Kasumi-1 (cell line): ENCODE data around the gene CMSS1.

ENCODE experiments used
- DNase-seq, 2 experiments: peaks; one replicate each; lab custom pipeline; 2025; lab: John Stamatoyannopoulos, UW

Gene CMSS1

DNA sequence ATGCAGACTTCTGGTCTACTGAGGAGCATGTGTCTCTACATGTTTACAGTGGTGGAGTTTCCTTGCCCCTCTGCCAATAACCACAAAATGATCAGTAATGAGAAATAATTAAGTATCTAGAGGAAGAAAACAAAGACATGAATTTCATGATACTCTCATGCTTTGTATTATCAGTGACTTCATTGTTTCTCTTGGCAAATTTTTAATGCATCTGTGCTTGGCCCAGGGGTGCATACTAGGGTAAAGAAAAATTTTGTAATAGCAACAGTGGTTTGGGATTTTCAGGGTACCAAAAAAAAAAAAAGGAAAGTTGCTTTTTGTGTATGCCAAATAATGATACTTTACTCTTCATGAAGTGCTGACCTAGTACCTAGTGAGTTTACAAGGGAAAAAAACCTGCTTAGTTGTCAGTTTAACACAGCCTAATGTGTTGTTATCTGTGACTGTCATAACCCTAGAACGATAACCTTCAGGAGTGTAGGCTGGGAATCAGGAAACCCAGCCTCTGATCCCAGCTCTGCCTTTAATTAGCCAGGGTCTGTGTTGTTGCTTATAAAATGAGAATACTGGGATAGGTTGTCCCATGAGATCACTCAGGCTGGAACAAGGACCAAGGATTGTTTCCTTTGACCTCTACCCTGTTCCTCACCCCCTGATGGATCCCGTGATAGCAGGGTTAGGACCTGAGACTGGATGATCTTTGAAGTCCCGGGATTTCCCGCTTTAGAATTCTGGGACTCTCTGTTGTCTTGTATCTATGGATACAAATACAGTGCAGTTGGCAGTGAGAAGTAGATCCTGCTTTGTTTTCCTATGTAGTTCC is 117.5 kb downstream of the CMSS1 start:
- no peak for DNase-seq

DNA sequence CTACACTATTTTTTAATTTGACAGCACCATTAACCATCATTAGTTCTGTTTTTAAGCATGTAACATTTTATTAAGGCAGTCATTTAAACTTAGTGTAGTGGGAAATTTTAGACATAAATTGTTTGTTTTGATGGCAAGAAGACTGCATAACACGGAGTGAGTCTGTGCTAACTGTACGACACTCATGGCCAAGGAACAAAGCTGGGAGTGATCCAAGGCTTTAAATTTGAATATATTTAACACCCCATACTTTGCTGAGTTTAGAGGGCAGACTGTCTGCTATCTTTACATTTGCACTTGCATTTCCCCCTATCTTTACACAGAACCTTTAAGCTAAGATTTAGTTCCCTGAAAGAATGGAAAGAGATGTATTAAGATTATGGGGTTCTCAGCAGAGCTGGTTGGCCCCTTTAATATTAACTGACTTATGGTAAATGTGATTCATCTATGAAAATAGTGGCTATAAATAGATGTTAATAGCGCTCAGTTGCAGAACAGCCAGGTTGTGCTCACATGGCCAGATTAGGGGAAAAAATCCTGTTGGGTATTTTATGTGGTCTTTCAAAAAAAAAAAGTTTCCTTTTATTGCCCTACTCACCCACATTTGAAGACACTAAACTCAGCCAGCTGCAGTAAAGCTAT is 120.7 kb downstream of the CMSS1 start:
- no peak for DNase-seq

DNA sequence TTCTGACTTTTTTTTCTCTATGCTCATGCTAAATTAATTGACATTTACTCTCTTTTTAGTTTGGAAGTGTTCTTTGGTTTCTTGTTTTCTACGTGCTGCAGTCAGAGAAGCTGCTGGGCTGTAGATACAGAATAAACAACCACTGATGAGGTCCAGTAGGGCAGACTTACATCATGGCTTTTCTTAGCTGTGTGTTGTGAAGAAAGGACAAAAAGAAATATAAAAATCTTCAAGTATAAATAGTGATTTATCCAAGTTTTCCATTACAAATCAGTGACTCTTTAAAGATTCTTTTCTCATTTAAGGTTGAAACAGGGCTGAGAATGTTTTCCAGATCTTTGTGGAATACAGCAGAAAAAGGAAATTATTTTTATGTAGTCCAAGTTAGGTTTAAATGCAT is 122.2 kb downstream of the CMSS1 start:
- no peak for DNase-seq

DNA sequence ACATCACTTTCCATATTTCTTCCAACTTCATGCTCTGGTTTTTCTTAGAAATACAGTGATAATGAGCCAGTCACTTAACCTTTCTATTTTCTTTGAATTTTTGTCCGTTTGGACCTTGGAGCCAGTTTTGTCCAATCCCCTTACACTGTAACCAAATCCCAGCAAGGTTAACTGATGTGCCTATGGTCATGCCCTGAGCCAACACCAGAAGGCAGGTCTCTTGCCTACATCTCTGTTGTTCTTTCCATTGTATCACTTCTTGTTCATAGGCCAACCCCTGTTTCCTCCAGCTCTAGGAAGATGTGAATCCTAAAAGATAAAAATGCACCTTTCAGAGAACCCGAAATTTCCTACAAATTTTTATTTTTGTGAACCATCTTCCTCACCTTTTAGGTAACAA is 122.7 kb downstream of the CMSS1 start:
- DNase-seq, result no peak

DNA sequence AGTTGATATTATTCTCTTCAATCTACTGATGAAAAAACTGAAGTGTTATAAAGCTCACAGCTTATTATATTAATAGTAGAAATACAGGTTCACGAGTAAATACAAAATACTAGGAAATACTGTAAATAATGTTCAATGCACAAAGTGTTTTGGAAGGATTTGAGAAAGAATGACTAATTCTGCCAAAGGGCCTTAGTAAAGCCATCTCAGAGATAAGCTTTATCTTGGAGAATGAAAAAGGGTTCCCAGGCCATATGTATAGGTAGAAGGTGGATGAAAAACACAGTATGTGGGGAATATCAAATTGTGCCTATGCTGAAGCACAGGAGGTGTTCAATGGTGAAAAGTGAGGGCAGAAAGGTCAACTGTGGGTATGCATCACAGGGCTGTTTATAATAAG is 123.5 kb downstream of the CMSS1 start:
- DNase-seq, result no peak

DNA sequence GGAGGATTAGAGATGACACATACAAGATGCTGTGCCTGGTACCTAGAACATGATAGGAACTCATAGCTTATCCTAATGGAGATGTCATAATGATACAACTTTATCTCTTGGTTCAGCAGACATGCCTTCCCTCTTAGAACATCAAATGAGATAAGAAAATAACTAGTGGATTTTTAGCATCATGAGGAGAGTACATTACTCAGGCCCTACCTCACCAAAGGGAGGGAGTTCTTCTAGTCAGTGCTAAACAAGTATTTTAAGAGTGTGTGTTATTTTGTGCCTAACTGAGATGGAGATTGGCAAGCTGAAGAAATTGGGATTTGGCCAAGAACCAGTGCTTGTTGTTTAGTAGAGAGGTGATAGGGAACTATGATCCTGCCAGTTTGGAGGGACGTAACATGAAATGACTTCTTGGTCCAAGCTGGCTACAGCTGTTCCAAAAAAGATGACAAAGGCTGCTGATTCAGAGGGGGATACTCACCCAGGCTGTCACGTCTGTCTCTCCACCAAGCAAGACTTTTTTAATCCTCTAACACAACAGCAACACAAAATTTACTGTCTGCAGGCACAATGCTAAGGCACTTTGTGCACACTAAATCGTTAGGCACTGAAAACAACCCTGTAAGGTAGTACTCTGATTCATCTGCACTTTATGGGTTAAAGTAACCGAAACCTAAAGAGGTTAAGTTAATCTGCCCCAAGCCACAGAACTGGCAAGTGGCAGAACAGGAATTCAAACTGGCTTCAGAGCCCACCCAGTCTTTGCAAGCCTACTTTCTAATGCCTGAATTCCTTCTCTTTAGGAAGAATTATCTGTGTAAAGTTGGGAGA is 126.5 kb downstream of the CMSS1 start:
- DNase-seq, result no peak

DNA sequence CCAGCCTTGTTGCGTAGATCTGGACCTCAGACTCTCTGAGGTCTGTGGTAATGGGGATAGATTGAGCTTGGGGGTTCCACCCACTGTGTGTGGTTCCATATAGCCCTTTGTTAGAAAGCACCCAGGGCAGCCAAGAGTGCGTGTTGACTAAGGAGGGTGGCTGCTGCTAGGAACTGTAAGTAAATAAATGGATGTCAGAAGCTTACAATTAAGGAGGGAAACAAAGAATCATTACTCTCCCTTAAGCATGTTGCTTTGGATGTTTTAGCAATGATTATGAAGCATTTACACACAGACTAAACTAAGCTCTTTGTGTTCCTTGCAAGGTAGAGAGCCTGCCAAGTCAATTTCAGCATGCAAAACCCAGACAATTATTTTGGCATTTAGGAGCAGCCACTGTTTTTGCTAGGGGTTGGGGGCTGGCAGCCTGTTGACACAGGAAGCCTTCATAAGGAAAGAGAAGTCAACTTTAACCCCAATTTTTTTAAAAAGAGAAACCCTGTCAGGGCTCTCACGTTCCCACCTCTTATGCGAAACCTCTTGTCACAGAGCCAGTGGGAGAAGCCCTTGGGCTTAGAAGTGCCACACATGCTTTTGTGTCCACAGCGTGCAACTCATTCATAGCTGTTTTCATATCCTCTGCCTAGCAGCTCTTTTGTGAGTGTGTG is 127.8 kb downstream of the CMSS1 start:
- DNase-seq, result no peak

DNA sequence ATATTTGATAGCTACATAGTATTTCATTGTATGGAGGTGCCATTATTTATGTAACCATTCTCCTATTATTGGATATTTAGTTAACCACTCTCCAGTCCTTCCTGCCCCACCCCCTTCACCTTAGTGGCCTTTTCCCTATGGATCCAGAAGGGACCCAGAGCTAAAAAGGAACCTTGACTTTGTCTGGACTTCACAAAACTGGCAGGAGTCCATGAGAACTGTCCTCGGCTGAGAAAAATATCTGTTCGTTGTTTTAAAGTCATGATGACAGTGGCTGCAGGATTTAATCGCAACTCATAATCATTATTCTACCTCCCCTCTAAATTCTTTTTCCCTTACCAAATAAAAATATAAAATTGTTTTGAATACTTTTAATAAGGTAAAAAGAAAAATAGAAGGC is 129.7 kb downstream of the CMSS1 start:
- DNase-seq, result no peak

DNA sequence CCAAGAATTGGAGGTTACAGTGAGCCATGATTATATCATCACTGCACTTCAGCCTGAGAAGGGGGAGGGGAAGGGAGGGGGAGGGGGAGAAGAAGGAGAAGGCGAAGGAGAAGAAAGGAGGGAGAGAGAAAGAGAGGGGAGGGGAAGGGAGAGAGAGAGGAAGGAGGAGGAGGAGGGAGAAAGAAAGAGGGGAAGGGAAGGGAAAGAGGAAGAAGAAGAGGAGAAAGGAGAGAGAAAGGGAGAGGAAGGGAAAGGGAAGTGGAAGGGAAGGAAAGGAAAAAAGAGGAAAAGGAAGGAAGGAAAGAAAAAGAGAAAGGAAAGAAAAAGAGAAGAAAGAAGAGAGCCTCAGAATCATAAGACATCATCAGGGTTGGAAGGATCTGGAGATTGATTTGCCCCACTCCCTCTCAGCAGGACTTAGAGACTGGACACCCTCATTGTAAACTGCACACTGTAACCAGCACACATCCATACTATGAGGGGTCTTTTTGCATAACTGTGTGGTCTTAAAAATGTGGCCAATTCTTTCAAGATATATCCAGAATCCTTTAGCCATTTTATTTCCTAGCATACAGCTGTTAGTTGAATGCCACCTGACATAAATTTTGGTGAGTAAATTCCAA is 130.9 kb downstream of the CMSS1 start:
- DNase-seq, result no peak

DNA sequence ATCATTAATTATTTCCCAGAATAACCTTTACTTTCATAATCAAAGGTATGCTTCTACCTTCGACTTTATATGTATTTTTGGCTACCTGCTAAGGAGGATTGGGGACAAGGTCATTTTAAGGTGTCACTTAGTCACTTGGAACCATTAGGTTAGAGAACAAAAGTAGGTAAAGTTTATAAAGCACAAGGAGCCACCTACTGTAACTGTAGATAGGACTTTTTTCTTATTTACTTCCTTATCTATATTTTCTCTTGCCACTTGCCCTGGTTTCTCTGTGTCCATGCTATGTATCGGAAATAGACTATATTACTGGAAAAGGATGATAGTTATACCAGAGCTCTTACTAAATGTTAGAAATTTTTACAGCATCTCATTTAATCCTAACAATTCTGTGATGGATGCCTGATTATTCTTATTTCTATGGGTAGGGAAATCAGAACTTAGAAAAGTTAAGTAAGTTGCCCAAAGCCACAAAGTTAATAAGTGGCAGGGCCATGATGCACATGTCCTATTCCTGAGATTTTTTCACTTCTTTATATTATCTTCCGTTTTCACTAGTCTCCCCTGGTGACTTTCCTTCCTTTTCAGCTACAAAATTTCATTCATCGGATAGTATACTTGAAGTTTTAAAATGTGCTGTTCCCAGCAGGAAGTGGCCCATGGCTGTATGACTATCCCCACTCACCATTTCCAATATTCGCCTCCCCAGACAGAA is 132.5 kb downstream of the CMSS1 start:
- DNase-seq, result no peak

DNA sequence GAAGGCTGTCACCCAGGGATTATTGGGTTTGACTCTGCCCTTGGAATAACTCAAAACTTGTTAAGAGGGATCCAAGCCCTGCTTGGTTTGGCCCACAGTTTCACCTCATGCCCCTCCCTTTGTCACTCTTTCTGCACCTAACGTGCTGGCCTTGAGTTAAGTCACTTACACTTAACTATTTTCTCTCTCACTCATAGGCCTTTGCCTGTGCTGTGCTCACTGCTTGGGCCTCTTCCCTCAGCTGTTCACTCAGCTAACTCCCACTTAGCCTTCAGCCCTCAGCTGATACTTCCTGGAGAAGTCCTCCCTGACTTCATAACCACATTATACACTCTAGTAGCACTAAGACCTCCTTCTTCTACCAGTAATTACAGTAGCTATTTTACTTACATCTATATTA is 133.3 kb downstream of the CMSS1 start:
- DNase-seq, result peak; percentile 69 to 76

DNA sequence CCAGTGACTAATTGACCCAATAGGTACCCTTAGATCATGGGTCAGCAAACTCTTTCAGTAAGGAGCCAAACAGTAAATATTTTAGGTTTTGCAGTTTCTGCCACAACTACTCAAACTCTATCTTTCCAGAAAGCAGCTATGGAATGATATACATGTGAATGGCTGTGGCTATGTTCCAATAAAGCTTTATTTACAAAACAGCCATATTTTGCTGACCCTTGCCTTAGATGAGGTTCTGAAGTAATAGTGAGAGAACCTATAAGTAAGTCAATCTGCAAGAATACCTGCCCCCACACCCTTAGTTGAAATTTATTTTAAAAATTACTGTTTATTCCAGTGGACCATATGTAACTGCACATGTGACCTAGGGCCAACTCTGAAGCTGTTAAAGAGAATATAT is 134.0 kb downstream of the CMSS1 start:
- no peak for DNase-seq

DNA sequence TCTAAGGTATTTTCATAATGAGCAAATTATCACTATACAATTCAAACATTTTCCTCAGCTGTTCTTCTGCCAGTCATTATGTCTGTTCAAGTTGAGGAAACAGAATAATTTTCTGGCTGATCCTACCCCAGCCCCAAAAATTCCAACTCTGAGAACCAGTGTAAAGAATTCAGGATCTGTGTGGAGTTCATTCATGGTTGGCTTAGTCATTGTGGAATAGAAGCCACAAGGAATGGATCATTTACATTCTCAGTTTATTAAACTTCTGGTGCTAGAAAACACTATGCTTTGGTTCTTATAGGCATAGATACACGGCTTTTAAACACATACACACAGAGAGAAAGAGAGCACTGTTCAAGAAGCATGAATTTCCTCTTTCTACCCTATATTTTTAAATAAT is 134.6 kb downstream of the CMSS1 start:
- no peak for DNase-seq

DNA sequence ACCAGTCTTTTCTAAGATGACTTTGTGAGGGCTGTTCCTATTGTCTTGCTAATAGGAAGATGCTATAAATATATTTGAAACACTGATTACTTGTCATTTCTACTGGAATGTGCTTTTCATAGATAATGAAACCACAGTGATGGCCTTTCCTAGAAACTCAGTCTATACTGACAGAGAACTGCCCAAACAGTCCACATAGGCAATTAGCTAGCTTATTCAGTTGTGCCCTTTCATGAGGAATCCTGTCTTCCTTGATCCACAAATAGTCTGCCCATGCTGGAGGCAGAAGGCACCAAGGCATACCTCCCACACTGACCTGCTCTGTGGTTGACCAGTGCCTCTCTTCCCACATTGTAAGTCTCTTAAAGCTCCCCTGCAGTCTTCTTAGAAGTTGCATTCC is 135.9 kb downstream of the CMSS1 start:
- DNase-seq, result no peak

DNA sequence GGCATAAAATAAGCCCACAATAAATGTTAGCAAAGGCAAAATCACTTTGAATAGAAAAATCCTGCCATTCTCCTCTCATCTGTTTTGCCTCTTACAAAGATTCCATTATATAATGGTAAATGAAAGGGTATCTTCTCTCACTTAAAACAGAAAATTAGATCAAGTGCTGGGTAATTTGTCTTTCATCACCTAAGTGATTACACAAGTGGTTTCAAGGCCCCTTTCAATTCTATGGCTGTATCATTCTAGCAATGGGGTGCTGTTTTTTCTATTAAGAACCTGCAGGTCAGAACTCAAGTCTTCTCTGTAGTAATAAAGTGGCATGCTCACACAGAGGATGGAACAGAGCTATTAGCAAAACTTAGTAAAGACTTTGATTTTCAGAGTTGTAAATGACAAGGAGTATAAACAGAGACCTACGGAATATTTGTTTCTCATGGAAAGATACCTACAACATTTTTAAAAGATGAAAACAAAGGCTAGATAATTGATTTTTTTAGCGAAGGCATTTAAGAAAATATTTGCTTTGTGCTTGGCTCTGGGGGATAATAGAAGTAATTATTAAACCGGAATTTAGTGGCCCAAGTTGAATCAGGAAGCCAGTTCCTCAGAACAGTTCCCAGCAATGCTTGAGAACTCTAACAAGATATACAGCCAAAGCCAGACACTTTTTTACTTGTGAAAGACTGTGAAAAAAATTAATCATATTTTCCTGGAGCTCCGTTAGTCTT is 137.4 kb downstream of the CMSS1 start:
- no peak for DNase-seq

DNA sequence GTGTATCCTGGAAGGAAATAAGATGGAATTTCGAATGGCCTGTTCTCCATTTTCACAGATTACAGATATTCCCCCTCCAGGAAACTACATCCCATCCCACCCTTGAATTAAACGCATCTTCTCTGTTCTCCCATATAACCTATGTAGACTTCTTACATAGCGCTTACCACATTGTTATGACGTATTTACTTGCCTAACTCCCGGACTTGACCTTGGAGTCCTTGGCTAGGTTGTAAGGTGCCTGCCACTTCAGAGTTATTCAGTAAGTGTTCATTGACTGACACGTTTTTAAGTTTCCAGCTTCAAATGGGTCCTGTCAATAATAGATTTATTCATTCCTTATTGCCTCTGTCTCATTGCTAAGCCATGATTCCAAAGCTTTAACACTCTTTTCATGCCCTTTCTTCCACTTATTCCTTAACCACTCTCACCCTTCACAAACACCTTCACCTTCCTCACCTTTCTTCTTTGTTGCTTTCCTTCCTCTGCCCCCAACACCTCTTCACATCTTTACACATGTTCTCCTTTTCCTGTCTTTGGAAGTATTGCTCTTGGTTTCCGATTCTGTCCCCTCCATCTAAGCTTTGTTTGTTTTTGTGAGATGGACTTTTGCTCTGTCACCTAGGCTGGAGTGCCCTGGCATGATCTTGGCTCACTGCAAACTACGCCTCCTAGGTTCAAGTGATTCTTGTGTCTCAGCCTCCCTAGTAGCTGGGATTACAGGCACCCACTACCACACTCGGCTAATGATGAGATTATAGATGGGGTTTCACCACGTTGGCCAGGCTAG is 138.3 kb downstream of the CMSS1 start:
- no peak for DNase-seq

DNA sequence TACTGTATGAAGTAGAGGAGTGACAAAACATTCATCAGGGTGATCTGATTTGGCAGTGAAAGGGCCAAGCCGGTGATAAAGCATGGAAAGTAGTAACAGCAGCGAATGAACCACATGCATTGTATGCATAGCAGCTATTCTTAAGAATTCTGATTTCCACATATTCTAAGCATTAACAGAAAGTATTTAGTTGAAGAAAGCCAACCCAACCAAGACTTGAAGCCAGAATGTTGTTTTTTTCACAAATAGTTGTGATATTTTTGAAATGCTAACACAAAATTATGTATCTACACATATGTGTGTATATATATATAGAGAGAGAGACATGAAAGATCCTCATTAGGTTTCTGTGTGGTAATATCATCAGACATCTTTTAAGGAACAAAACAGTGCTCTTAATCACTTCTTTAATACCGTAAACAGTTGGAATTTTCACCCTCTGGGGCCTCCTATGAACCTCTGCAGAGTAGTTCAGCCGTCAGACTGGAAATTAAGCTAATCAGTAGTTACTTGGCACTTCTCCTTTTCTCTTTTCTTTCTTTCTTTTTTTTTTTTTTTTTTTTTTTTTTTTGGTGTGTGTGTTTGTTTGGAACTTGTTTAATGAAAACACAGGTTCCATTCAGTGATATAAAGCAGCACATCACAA is 139.6 kb downstream of the CMSS1 start:
- no peak for DNase-seq

DNA sequence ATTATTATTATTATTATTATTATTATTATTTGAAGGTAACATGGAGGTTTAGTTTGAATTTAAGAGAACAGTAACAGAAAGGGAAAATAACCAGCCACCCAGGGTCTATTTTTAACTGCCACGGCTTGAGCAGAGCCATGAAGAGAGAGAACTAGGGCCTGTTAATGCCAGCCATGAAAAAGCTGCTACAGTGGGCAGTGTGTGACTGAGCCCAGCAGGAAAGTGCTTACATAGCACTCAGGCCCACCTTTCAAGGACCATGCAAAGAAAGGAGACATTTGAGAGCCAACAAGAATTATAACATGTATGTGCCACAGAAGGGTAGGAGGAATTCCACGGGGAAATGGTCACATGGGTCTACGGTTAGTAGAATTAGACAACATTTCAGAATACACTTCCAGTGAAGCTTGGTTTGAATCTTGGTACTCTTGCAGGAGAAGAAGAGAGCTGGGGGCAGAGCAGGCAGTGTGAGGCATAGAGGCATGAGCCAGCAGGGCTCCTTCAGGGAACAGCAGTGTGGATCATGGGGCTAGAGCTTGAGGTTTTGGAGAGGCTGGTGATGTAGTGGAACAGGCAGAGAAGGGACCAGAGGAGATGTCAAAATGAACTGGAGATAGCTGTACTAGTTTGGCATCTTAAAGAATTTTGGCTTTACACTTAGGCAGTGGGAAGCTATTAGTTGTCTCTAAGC is 140.7 kb downstream of the CMSS1 start:
- no peak for DNase-seq
